ENCODE results near the gene NFASC.

Gene NFASC

GRCh38 chr1:205068457-205069040 is 197.9 kb downstream of the NFASC start:
- DNase-seq, result no peak

DNA sequence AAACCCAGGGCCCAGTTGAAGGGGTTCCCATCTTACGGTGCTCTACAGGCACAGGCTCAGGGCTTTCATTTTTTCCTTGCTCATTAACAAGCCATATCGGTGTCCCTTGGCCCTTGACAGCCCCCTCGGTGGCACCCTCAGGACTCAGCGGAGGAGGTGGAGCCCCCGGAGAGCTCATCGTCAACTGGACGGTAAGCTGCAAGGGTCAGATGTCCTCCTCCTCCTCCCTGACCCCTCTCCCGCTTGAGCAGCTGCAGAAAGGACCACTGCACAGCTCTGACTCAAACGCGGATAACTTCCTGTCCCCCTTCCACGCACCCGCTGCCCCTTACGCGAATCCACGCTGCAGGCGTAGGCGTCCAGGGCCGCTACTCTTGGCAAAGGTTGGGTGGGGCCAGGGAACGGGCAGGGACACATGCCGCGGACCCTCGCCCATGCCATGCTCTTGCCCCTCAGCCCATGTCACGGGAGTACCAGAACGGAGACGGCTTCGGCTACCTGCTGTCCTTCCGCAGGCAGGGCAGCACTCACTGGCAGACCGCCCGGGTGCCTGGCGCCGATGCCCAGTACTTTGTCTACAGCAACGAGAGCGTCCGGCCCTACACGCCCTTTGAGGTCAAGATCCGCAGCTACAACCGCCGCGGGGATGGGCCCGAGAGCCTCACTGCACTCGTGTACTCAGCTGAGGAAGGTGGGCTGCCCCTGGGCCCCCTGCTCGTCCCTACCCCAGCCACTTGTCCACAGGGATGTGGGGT is 198.9 kb downstream of the NFASC start:
- DNase-seq, result no peak

GRCh38 chr1:205071028-205071409 is 200.4 kb downstream of the NFASC start:
- no peak for DNase-seq

- DNase-seq, result no peak
These were observed 201.1 kb downstream of the NFASC start for GRCh38 chr1:205071801-205072200.

DNA sequence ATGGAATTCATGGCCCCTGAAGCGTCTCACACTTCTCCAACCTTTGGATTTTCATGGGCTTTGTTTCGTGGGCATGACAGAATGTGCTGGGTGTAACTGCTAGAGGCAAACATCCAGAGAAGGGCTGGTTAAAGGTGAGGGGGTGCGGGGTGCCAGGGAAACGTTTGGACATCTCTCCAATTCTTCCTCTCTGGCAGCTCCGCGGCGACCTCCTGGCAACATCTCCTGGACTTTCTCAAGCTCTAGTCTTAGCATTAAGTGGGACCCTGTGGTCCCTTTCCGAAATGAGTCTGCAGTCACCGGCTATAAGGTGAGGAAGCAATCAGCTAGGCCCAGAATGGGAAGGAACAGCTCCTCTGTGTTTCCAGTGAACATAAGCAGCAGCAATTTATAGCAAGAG is 201.6 kb downstream of the NFASC start:
- no peak for DNase-seq
